HEK293T (cell line): ENCODE measurements around the gene GSTO2.

ENCODE experiments used
- ARNT ChIP-seq: fragments of 450-650 bp; IDR thresholded peaks from 2 replicates; pipeline ENCODE4 v1.6.1; 2017; ENCODE audit warnings: mild to moderate bottlenecking
- BHLHE40 ChIP-seq: fragments of 450-650 bp; IDR thresholded peaks from 2 replicates; pipeline ENCODE4 v1.6.1; 2016; ENCODE audit warnings: mild to moderate bottlenecking, moderate library complexity, borderline replicate concordance
- CTBP1 ChIP-seq: fragments of 450-650 bp; IDR thresholded peaks from 2 replicates; pipeline ENCODE4 v1.6.1; 2016; ENCODE audit warnings: borderline replicate concordance
- ELF4 ChIP-seq: fragments of 450-650 bp; IDR thresholded peaks from 2 replicates; pipeline ENCODE4 v1.6.1; 2017; ENCODE audit warnings: antibody characterized with exemption
- FOXA1 ChIP-seq: fragments of 450-650 bp; IDR thresholded peaks from 2 replicates; pipeline ENCODE4 v1.6.1; 2016; ENCODE audit warnings: mild to moderate bottlenecking
- FOXK2 ChIP-seq: fragments of 450-650 bp; IDR thresholded peaks from 2 replicates; pipeline ENCODE4 v1.6.1; 2016; ENCODE audit warnings: mild to moderate bottlenecking
- FOXM1 ChIP-seq: fragments of 450-650 bp; IDR thresholded peaks from 2 replicates; pipeline ENCODE4 v1.6.1; 2017; ENCODE audit warnings: mild to moderate bottlenecking, borderline replicate concordance
- L3MBTL2 ChIP-seq: fragments of 450-650 bp; conservative IDR thresholded peaks from 2 replicates; pipeline ENCODE4 v1.6.1; 2016; ENCODE audit warnings: mild to moderate bottlenecking
- LEF1 ChIP-seq: fragments of 450-650 bp; IDR thresholded peaks from 2 replicates; pipeline ENCODE4 v1.6.1; 2017; ENCODE audit warnings: mild to moderate bottlenecking, borderline replicate concordance
- NFRKB ChIP-seq: fragments of 450-650 bp; IDR thresholded peaks from 2 replicates; pipeline ENCODE4 v1.6.1; 2016; ENCODE audit warnings: mild to moderate bottlenecking, moderate library complexity
- SP1 ChIP-seq: fragments of 450-650 bp; IDR thresholded peaks from 2 replicates; pipeline ENCODE4 v1.6.1; 2017
- SUZ12 ChIP-seq: fragments of 450-650 bp; IDR thresholded peaks from 2 replicates; pipeline ENCODE4 v1.6.1; 2016; ENCODE audit warnings: mild to moderate bottlenecking
- TARDBP ChIP-seq: fragments of 450-650 bp; IDR thresholded peaks from 2 replicates; pipeline ENCODE4 v1.6.1; 2016
- TF ChIP-seq, protein P1 (sequence below): fragments of 450-650 bp; IDR thresholded peaks from 2 replicates; pipeline ENCODE4 v1.6.1; 2016

DNA sequence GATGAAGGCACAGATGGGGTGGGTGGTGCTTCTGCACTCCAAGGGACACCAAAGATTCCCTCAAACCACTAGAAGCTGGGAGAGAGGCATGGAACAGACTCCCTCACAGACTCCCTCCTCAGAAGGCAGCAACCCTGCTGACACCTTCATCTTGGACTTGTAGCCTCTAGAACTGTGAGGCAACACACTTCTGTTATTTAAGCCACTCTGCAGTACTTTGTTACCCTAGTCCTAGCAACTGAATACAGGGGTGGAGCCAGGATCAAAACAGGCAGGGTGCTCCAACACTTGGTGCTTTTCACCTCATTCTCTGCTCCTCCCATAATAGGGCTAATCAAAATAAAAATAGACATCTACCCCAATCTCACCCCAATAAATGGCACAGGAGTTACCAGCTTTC is 16.6 kb upstream of the GSTO2 start:
- TF ChIP-seq FOXA1, result no peak
- TF ChIP-seq SP1, result no peak
- no peak for TF ChIP-seq FOXK2
- no peak for TF ChIP-seq TARDBP
- TF ChIP-seq L3MBTL2, result no peak
- no peak for TF ChIP-seq NFRKB
- no peak for TF ChIP-seq BHLHE40
- no peak for TF ChIP-seq SUZ12
- TF ChIP-seq FOXM1, result no peak
- TF ChIP-seq ARNT, result no peak
- TF ChIP-seq LEF1, result no peak
- no peak for TF ChIP-seq CTBP1
- TF ChIP-seq ELF4, result no peak
- TF ChIP-seq, protein P1, sequence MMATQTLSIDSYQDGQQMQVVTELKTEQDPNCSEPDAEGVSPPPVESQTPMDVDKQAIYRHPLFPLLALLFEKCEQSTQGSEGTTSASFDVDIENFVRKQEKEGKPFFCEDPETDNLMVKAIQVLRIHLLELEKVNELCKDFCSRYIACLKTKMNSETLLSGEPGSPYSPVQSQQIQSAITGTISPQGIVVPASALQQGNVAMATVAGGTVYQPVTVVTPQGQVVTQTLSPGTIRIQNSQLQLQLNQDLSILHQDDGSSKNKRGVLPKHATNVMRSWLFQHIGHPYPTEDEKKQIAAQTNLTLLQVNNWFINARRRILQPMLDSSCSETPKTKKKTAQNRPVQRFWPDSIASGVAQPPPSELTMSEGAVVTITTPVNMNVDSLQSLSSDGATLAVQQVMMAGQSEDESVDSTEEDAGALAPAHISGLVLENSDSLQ, result no peak
